Keratinocyte (primary cell): ENCODE data around the gene CCDC24. TPM values are rescaled to one million over a fixed set of nuclear protein-coding genes. Genes with fewer than 3 reads are reported as not detected.

Experiments used
- DNase-seq: peaks from one replicate; pipeline ENCODE4 v3.0.0-alpha.2; 2011; ENCODE audit warnings: low read depth, missing footprints, low spot score
- FAIRE-seq: peaks from 2 replicates; lab custom pipeline; 2011; peaks lifted over from hg19 to GRCh38; lab: Jason Lieb, UNC
- H2AFZ ChIP-seq: 2 replicates; pipeline ENCODE4 v1.6.0; 2012; ENCODE audit warnings: low read length, control low read depth, inconsistent platforms; ENCODE audit not compliant: control insufficient read depth
- H3K27ac ChIP-seq: 2 replicates; pipeline ENCODE4 v1.5.1; 2011; ENCODE audit warnings: low read length; ENCODE audit not compliant: control insufficient read depth, insufficient read depth
- H3K27me3 ChIP-seq: 3 replicates; pipeline ENCODE4 v1.6.0; 2011; ENCODE audit warnings: low read length; ENCODE audit not compliant: control insufficient read depth, insufficient read depth; ENCODE audit errors: extremely low read depth
- H3K36me3 ChIP-seq, 2 experiments: 2 replicates in 1 of 2; 3 replicates in 1 of 2; pipeline ENCODE4 v1.5.1; 2011; ENCODE audit warnings: low read length in 2 of 2, mild to moderate bottlenecking in 1 of 2; ENCODE audit not compliant: control insufficient read depth in 2 of 2, insufficient read depth in 2 of 2; ENCODE audit errors: extremely low read depth in 1 of 2
- H3K4me1 ChIP-seq: 3 replicates; pipeline ENCODE4 v1.5.1; 2011; ENCODE audit warnings: low read length; ENCODE audit not compliant: control insufficient read depth, insufficient read depth; ENCODE audit errors: extremely low read depth
- H3K4me2 ChIP-seq: 3 replicates; pipeline ENCODE4 v1.6.0; 2011; ENCODE audit warnings: low read depth, low read length; ENCODE audit not compliant: control insufficient read depth, insufficient read depth; ENCODE audit errors: extremely low read depth
- H3K4me3 ChIP-seq, 3 experiments: fragments of 200-600 bp in 1 of 3; sonication (generic) in 1 of 3; 2 replicates in 2 of 3; 3 replicates in 1 of 3; pipeline ENCODE4 v1.5.1; 2011 to 2016; ENCODE audit warnings: low read length in 3 of 3, mild to moderate bottlenecking in 3 of 3, control low read depth in 2 of 3, inconsistent platforms in 1 of 3, low read depth in 1 of 3, mixed read lengths in 1 of 3, mixed run types in 1 of 3, moderate library complexity in 1 of 3; ENCODE audit not compliant: control insufficient read depth in 2 of 3, insufficient read depth in 2 of 3; ENCODE audit errors: extremely low read depth in 1 of 3
- H3K79me2 ChIP-seq: 2 replicates; pipeline ENCODE4 v1.6.0; 2012; ENCODE audit warnings: low read length; ENCODE audit not compliant: control insufficient read depth, insufficient read depth
- H3K9ac ChIP-seq: 3 replicates; pipeline ENCODE4 v1.6.0; 2011; ENCODE audit warnings: low read length; ENCODE audit not compliant: control insufficient read depth, insufficient read depth; ENCODE audit errors: extremely low read depth
- H3K9me1 ChIP-seq: 3 replicates; pipeline ENCODE4 v1.6.0; 2011; ENCODE audit warnings: low read length; ENCODE audit not compliant: control insufficient read depth, insufficient read depth; ENCODE audit errors: extremely low read depth
- H3K9me3 ChIP-seq: 2 replicates; pipeline ENCODE4 v1.5.1; 2012; ENCODE audit warnings: low read depth, low read length; ENCODE audit not compliant: control insufficient read depth
- H4K20me1 ChIP-seq: 3 replicates; pipeline ENCODE4 v1.6.0; 2011; ENCODE audit warnings: low read length; ENCODE audit not compliant: control insufficient read depth, insufficient read depth; ENCODE audit errors: extremely low read depth
- CTCF ChIP-seq, 3 experiments: IDR thresholded peaks in 1 of 3; conservative IDR thresholded peaks in 1 of 3; optimal IDR thresholded peaks in 1 of 3; 2 replicates in 2 of 3; 3 replicates in 1 of 3; pipeline versions ENCODE3 to v1.5.1; 2011; ENCODE audit warnings: low read length in 3 of 3, mild to moderate bottlenecking in 3 of 3, moderate library complexity in 2 of 3, control low read depth in 1 of 3, inconsistent platforms in 1 of 3; ENCODE audit not compliant: insufficient read depth in 2 of 3; ENCODE audit errors: extremely low read depth in 1 of 3
- EZH2 ChIP-seq: IDR thresholded peaks from one replicate; pipeline ENCODE4 v1.6.1; 2012; ENCODE audit warnings: inconsistent platforms, mild to moderate bottlenecking, low read length, moderate library complexity
- dilution Hi-C: fragments of 300-500 bp; cut with MboI; formaldehyde crosslinking; loops from one replicate; pipeline ENCODE4 v1.7.0; 2020; ENCODE audit warnings: low sequenced_read_pairs; ENCODE audit not compliant: extremely low pct_ligation_motif_present
- polyA plus RNA-seq, 5 experiments: library from polyadenylated mRNA; depleted of rRNA in 3 of 5; stranded (reverse) in 3 of 5; stranded (forward) in 1 of 5; unstranded in 1 of 5; fragments of >200 nt; gene quantifications; 1 replicate in 1 of 5; 2 replicates in 3 of 5; 3 replicates in 1 of 5; pipeline versions ENCODE4 v1.2.1 to v1.2.3, GENCODE V29; 2011 to 2012; ENCODE audit warnings: missing spikeins in 2 of 5, low read depth in 1 of 5, low replicate concordance in 1 of 5

Gene CCDC24
- polyA plus RNA-seq, 1 donor (not counting 4 experiments of a cell fraction or from before 2014, with no cell fraction given), result 5.2 TPM

GRCh38 chr1:44044071-44044801 lies 52.8 kb downstream of the CCDC24 start:
- FAIRE-seq (no peak), DNase-seq (no peak)
- Histone ChIP-seq H3K9me1 (no peaks in the 10 kb centered on the region), H3K27ac (no peak overlapping the region), H3K9ac (no peak overlapping the region), H3K36me3 (no peaks in the 10 kb centered on the region), H3K4me2 (no peak overlapping the region), H3K9me3 (no peaks in the 10 kb centered on the region), H4K20me1 (no peaks in the 10 kb centered on the region), H3K4me3 (no peak overlapping the region), H2AFZ (no peak overlapping the region), H3K27me3 (no peaks in the 10 kb centered on the region), H3K4me1 (peaks cover 31% of the 10 kb centered on the region), H3K79me2 (no peaks in the 10 kb centered on the region)
- dilution Hi-C loops, result no loop called here
- TF ChIP-seq CTCF (optimal IDR thresholded peaks at IDR 0.05 in 1 of 3, IDR thresholded peaks at IDR 0.05 in 1 of 3, conservative IDR thresholded peaks at IDR 0.05 in 1 of 3; ENCODE audit: extremely low read depth in 1 of 3, insufficient read depth in 2 of 3, low read length in 3 of 3) (no peak), EZH2 (no peak)

DNA sequence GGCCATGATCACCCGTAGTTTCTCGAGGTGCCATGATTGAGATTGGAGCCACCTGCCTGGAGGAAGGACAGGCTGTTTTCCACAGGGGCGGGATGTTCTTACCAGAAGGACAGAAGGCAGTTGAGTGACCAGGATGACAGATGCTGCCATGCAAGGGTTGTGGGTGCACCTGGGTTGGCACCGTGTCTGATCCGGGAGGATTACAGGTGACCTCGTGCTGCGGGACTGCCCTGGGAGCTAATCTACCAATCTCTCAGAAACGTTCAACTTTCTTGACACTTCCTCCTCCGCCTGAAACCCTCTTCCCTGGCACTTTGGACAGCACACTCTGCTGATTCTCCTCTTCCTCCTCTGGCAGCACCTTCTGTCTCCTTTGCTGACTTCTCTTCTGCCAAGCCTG lies 53.7 kb downstream of the CCDC24 start:
- dilution Hi-C loops, result no loop called here

More for the DNA sequence above, 53.7 kb downstream of the CCDC24 start:
- no peak overlapping the region for H3K4me3 ChIP-seq
- H3K9me1 ChIP-seq, result no peaks in the 10 kb centered on the region
- no peaks in the 10 kb centered on the region for H3K36me3 ChIP-seq
- no peak overlapping the region for H3K27ac ChIP-seq
- H2AFZ ChIP-seq, result no peak overlapping the region
- H3K79me2 ChIP-seq, result no peaks in the 10 kb centered on the region
- H3K4me1 ChIP-seq, result peaks cover 38% of the 10 kb centered on the region
- H3K9me3 ChIP-seq, result no peaks in the 10 kb centered on the region
- FAIRE-seq (no peak), DNase-seq (no peak)
- H3K9ac ChIP-seq, result no peak overlapping the region
- no peaks in the 10 kb centered on the region for H4K20me1 ChIP-seq
- H3K4me2 ChIP-seq, result no peak overlapping the region
- TF ChIP-seq CTCF (optimal IDR thresholded peaks at IDR 0.05 in 1 of 3, IDR thresholded peaks at IDR 0.05 in 1 of 3, conservative IDR thresholded peaks at IDR 0.05 in 1 of 3; ENCODE audit: extremely low read depth in 1 of 3, insufficient read depth in 2 of 3, low read length in 3 of 3), result no peak
- no peak for TF ChIP-seq EZH2
- H3K27me3 ChIP-seq, result no peaks in the 10 kb centered on the region

Other genes with a start within 250 kb of the CCDC24 start
- gene ARTN, start 57.8 kb upstream of the CCDC24 start, polyA plus RNA-seq, result 27.2 to 49.5 TPM (median 36.0 TPM) in 3 replicates
- 20.7 to 40.0 TPM (median 35.7 TPM) in 3 replicates for gene IPO13, start 44.6 kb upstream of the CCDC24 start, polyA plus RNA-seq
- 30.3 to 35.1 TPM (median 33.5 TPM) in 3 replicates for gene DPH2, start 21.6 kb upstream of the CCDC24 start, polyA plus RNA-seq
- gene ATP6V0B, start 16.6 kb upstream of the CCDC24 start, polyA plus RNA-seq, result 195 to 325 TPM (median 233 TPM) in 3 replicates
- 39.6 to 60.7 TPM (median 50.4 TPM) in 3 replicates for gene B4GALT2, start 12.4 kb upstream of the CCDC24 start, polyA plus RNA-seq
- gene SLC6A9, start 39.9 kb downstream of the CCDC24 start, polyA plus RNA-seq, result 4.3 to 7.5 TPM (median 5.3 TPM) in 3 replicates
- gene KLF17, start 127.2 kb downstream of the CCDC24 start, polyA plus RNA-seq, result 0.03 TPM in 1 of 3 replicates, not detected in the others
- gene KLF18, start 150.0 kb downstream of the CCDC24 start, polyA plus RNA-seq, result not detected in 3 replicates
- gene DMAP1, start 221.9 kb downstream of the CCDC24 start, polyA plus RNA-seq, result 25.9 to 30.0 TPM (median 27.2 TPM) in 3 replicates